GM12892 (cell line): ENCODE data around the gene FRAS1.

Experiments used
- DNase-seq: peaks from one replicate; pipeline ENCODE4 v3.0.0; 2011; ENCODE audit not compliant: insufficient read length
- FAIRE-seq: peaks from 2 replicates; lab custom pipeline; 2011; peaks lifted over from hg19 to GRCh38; lab: Jason Lieb, UNC
- POLR2A ChIP-seq: IDR thresholded peaks from 2 replicates; pipeline ENCODE4 v1.6.1; 2011; ENCODE audit warnings: low read depth, low read length, control low read depth
- POLR2AphosphoS5 ChIP-seq: IDR thresholded peaks from 2 replicates; pipeline ENCODE4 v1.6.1; 2011; ENCODE audit warnings: low read depth, low read length, control low read depth
- TAF1 ChIP-seq: IDR thresholded peaks from 2 replicates; pipeline ENCODE4 v1.6.1; 2011; ENCODE audit warnings: low read depth, mild to moderate bottlenecking, control low read depth, low read length, borderline replicate concordance

The FRAS1 gene

DNA sequence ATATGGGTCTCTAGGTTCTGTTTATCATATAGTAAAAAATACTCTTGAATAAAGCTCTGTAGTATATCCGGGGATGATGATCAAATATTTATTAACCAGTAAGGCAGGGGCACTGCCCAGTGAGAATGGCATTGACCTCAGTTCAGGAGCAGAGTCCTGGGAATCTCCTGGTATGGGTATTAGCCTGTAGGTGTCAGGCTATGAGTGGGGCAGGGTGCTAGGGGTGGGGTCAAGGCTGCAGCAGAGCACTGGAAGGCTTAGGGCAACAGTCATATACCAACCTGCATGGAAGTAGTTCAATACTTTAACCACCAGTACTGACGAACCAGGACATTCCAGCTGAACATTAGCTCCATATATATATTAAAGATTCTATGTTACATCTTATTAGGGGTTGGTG is 274.1 kb downstream of the FRAS1 start:
- DNase-seq: no peak
- no peak for FAIRE-seq
- TF ChIP-seq POLR2AphosphoS5 (no peak), TAF1 (no peak), POLR2A (no peak)

DNA sequence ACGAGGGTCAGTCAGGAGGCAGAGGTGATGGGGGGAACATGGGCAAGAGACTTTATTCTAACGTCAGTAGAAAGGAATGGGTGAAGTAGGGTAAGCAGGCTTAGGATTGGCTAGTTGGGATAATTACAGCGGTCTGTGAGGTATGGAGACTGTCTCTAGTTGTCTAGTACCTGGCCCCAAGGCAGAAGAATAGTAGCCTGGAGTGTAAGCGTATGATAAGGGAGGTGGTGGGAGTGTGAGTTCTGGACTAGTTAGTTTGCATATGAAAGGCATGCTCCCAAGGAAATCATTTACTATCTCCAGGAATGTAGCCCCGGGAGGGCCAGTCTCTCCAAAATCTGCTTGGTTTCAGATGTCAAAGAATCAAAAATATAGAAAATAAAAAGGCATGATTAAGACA is 274.8 kb downstream of the FRAS1 start:
- TF ChIP-seq POLR2A: no peak
- TF ChIP-seq TAF1: no peak
- TF ChIP-seq POLR2AphosphoS5: no peak
- FAIRE-seq: no peak
- no peak for DNase-seq

DNA sequence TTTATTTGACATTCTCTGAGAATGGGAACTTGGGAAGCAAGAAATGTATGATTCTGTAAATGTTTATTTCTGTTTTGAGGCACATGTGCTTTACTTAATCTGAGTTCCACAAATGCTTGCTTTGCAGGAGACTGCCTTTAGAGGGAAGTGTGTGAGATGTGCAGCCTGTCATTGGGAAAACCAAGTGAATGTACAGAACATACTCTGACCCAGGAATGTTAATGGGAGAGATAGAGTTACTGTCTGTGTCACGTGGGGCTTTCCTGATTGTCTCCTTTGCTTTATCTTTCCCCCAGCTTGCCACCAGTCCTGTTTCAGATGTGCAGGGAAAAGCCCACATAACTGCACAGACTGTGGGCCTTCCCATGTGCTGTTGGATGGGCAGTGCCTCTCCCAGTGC is 275.9 kb downstream of the FRAS1 start:
- TF ChIP-seq POLR2AphosphoS5 (no peak), TAF1 (no peak), POLR2A (no peak)

DNA sequence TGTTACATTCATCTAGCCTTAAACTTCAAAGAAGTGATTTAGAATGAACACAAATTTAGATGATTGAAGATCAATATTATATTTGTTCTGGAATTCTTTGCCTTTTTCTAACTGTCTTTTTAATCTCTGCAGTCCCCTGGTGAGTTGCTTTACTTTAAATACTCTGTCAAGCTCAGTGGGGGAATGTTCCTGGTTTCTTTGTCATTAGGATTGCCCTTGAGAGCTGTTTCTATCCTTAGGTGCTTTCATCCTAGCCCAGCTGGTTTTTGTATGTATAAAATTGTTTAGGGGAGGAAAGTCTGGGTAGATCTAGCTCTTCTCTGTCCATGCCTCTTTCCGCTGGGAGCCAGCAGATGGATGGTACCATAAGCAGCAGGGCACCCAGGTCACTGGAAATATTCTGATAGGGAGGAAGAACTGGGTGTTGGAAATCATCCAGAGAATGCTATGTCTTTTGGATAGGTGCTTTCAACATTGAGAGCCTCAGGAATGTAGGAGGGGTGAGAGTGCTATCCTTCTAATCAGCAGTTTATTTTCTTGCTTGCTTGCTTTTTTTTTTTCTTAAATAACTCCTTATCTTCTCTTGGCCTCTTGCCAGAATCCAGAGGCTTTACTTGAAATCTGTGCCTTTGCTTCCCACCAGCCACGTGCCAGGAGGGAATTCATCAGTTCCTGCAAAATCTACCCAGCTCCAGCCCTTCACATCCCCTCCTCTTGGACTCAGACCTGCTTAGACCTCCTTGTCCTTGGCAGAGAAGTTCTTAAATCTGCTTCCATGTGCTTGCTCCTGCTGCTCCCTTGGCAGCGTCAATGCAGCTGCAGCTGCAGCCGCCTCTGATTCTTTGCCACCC is 279.2 kb downstream of the FRAS1 start:
- no peak for TF ChIP-seq POLR2AphosphoS5
- no peak for TF ChIP-seq POLR2A
- TF ChIP-seq TAF1: no peak
- no peak for FAIRE-seq

More for the DNA sequence above, 275.9 kb downstream of the FRAS1 start:
- FAIRE-seq (no peak), DNase-seq (no peak)

DNA sequence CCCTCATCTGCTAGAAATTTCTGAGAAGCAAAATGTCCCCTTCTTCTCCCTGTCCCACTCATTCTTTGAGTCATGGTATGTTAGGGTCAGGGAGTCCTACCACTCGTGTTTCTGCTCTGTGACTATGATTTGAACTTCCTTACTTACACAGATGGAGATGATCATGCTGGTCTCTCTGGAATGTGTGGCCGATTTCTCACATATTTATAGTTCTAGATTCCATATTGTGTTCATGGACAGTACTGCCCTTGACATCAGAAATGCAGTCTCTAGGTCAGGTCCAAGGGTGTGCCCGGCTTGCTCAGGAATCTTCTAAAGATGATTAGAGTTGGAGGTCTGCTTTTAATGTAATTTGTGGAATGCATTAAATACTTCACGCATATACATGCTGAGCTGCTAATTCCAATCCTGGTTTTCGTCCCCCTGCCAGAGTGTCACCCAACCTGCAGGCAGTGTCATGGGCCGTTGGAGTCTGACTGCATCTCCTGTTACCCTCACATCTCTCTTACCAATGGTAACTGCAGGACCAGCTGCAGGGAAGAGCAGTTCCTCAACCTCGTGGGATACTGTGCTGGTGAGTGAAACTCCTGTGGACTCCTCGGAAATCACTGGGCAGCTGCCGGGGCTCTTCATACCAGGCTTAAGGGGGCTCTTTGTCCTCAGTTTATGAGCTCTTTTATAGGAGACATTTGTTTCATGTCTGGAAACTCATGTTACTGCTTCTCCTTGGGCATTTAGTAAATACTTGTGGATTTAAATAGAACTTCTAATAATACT is 280.3 kb downstream of the FRAS1 start:
- DNase-seq: no peak
- TF ChIP-seq POLR2A (no peak), POLR2AphosphoS5 (no peak), TAF1 (no peak)
- FAIRE-seq: no peak

More for the DNA sequence above, 279.2 kb downstream of the FRAS1 start:
- DNase-seq: no peak

DNA sequence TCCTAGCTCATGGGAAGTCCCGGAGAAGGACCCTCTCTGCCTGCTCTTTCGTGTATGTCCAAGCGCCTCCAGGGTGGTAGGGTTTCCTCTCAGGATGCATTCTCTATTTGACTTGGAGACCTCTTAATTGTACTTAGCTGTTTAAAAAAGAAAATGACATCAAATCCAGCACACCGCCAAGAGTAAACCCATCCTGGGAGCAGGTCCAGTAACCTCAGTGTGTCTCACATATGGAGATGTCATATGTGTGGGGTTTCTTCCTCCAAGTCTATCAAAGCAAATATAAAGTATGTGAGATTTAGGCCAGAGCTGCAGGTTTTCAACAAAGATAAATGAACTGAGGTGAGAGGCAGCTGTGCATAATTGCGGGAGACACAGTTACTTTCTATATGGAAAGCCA is 285.0 kb downstream of the FRAS1 start:
- no peak for FAIRE-seq
- DNase-seq: no peak
- TF ChIP-seq TAF1 (no peak), POLR2A (no peak), POLR2AphosphoS5 (no peak)

DNA sequence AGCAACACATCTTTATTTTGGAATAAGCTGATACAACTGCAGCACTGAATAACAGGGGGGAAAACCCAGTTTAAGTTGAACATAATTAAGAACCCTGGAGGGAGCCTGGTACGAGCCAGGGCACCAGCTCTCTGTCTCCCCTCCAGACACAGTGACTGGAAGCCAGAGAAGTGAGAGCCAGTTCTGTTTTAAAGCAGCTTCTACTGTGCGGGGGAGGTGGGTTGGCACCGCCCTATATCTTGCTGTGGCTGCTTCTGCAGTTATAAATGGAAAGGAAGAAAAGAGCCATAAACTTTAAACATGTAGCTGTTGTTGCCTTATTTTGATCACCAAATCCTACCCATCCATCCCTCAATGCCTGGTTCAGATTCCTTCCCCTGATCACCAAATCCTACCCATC is 286.6 kb downstream of the FRAS1 start:
- FAIRE-seq (no peak), DNase-seq (no peak)
- no peak for TF ChIP-seq POLR2AphosphoS5

DNA sequence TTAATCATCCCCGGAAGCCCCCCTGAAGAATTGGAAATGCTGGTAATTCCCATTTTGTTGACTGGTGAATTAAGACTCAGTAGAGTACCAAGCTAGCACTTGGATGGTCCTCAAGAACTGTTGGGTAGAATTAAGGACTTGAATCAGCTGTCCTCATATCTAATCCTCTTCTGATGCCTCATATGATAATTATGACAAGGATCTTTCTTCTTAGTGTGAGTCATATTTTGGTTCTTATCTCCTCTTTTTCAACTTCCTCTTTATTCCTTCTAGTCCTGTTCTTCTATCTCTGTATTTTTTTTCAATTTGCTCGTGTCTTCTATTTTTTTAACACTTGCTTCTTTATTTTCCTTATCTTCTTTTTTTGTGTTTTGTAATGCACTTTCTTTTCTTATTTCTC is 288.1 kb downstream of the FRAS1 start:
- FAIRE-seq (no peak), DNase-seq (no peak)
- TF ChIP-seq POLR2AphosphoS5: no peak
- TF ChIP-seq POLR2A: no peak
- no peak for TF ChIP-seq TAF1

DNA sequence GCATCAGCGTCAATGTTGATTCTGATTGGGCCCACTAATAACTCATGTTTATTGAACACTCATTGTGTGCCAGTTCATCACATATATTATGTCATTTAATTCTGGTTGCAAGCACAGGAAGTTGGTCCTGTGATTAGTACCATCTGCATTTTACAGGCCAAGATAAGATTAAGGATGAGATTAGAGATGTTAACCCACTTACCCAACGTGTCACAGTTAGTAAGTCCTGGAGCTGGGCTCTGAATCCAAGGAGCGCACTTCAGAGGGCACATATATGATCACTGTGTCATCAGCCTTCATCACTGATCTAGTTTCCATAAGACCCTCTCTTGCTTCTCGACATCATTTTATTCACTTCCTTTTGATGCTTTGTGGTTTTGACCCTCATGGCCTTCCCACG is 289.1 kb downstream of the FRAS1 start:
- FAIRE-seq (no peak), DNase-seq (no peak)
- no peak for TF ChIP-seq POLR2A

DNA sequence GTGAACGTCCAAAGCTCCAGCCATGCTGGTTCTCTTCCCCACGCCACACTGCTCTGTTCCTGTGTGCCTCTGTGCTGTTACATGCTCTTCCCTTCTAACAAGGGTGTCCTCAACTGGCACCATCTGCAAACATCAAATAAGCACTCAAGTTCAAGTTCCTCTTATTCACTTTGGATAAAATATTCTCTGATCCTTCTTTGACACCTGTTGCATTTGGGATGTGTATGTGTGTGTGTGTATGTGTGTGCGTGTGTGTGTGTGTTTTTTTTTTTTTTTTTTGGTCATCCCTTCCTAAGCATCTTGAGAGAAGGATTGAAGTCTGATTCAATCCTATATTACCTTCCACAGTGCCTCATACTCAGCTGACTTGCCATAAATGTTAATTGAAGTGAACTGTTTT is 290.4 kb downstream of the FRAS1 start:
- FAIRE-seq: no peak
- DNase-seq: no peak
- TF ChIP-seq POLR2A (no peak), TAF1 (no peak), POLR2AphosphoS5 (no peak)

DNA sequence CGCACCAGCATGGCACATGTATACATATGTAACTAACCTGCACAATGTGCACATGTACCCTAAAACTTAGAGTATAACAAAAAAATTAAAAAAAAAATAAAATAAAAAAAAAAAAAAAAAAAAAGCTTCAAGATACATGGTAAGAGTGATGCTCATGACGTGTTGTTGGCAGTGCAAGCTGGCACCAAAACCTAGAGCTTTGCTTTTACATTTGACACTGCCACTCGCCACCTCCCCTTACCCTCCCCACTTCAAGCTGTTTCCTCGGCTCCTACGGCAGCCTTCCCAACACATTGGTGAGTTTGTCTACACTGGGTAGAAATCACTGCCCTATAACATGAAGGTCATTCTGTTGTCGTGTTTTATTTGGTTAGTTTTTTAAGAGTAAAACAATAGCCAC is 296.8 kb downstream of the FRAS1 start:
- DNase-seq (no peak), FAIRE-seq (no peak)
- TF ChIP-seq TAF1 (no peak), POLR2A (no peak), POLR2AphosphoS5 (no peak)

DNA sequence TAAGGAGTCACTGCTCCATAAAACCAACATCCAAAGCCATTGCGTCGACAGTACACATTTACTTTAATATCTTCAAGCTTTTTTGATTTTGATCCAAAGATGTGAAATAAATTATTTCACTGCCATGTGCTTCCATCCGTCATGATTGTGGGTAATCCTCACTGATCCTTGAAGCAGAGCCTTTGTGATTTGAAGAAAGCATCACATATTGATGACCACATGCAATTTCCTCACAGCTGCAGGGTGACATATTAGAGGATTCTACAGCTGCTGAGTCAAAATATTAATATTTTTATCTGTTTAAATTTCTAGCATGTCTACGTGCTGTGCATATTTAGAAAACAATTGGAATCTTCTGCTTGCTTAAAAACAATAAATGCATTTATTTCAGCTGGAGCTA is 297.7 kb downstream of the FRAS1 start:
- no peak for TF ChIP-seq POLR2AphosphoS5
- no peak for TF ChIP-seq POLR2A
- no peak for TF ChIP-seq TAF1
- DNase-seq (no peak), FAIRE-seq (no peak)
